Measurements from ENCODE around the gene RIPK4.

RIPK4 gene

DNA sequence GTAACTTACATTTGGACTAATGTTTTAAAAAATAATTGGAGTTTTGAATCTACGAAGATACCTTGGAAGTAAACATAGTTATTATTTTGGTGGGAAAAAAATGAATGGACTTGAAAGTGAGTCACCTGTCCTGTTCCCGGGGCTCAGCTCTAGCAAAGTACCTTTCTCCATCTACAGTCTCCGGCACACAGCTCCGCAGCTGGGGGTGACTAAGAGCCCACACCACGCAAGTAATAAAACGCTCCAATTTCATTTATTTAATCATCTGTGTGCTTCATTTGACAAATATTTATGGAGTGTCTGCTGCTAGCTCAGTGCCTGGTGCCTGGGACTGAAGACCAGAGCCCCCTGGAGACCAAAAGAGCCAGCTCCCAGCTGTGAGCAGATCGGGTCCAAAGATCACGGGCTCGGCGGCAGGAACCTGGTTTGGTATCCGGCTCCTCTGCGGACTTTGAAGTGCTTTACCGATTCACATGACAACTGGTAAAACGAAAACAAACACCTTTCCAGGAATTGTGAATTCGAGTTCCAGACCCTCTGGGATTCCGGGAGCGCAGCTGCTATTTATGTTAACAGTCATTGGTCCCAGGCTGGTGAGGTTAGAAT, 1.7 kb upstream of the RIPK4 start:
- Mint-ChIP-seq H3K36me3 (ENCODE audit: low read depth) (peaks cover 3% of the 10 kb centered on the region), H3K4me3 (peak overlapping the region; percentile 79), H3K27me3 (peaks cover 74% of the 10 kb centered on the region), H3K9me3 (no peaks in the 10 kb centered on the region), H3K4me1 (peaks cover 21% of the 10 kb centered on the region), H3K27ac (no peak overlapping the region)
- ATAC-seq (peak; percentile 37), DNase-seq (peak; percentile 26)

DNA sequence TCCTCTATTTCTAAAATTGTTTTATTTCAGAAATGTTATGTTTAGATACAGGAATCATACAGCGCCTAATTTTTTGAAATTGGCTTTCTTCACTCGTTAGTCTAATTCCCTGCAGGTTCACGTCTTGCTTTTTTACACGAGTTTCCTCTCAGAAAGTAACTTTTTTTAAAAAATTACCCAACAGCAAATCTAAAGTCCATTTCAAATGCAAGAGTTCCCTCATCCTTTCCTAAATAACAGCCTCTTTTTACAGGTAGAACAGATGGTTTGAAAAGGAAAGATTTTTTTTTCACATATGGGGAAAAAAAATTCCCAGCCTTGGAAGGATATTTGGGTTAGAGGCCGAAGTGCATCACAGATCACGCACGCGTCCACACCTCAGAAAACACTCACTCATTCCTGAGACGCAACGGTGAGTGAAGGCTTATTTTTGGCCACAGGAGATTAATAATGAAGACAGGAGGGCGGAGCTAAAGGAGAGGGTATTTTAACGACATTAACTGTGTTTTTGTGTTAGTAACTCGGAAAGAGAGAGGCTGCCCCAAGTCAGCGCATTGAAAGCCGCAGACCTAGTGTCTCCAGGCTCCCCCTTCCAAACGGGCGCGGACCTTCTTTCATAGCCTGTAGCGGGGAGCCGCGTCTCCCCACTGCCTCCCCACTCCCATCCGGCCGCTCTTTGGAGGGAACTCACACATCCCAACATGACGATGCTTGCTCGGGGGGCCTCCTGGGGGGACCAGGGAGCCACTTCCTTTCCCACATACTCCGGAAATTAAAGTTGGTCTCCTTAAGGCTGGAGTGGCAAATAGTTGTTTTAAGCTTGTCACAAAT, 969 bp upstream of the RIPK4 start:
- peaks cover 75% of the 10 kb centered on the region for H3K27me3 Mint-ChIP-seq
- no peaks in the 10 kb centered on the region for H3K9me3 Mint-ChIP-seq
- ATAC-seq: peak; percentile 10
- peak overlapping the region; percentile 79 for H3K4me3 Mint-ChIP-seq
- H3K27ac Mint-ChIP-seq: no peak overlapping the region
- H3K4me1 Mint-ChIP-seq: peaks cover 21% of the 10 kb centered on the region
- DNase-seq: no peak
- peaks cover 3% of the 10 kb centered on the region for H3K36me3 Mint-ChIP-seq (ENCODE audit: low read depth)

DNA sequence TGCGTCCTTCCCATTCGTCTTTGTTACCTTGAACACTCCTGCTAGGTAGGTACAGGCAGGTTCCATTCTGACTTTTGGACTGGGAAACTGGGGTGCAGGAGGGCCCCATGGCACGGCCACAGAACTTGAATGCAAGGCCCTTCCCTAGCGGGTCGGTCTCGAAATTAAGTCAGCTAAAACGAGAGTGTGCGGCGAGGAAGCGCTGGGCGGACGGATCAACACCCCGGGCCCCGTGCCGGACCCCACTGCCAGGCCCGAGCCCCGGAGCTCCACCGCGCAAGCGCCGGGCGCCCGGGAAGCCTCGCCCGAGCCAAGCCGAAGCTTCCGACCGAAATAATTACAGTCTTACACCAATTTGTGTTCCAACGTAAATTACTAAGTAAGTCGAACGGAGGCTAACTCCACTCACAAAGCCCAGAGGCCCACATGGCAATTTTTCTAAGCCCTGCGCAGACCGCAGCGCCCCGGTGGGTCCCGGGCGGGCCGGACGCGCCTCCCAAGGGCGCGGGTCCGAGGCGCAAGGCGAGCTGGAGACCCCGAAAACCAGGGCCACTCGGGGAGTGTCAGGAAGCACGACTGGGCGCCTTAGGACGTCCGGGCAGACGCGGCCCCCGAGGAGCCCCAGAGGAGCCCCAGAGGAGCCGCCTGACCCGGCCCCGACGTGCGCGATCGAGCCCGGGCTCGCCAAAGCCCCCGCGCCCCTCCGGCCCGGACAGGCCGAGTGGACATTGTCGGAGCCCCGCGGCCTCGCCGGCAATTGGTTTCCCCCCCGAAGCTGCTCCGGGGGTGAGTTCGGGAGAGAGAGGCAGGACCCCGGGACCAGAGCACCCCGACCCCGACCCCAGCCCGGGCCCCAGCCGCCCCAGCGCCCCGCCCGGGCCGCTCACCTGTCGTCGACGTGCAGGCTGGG, 624 bp downstream of the RIPK4 start:
- DNase-seq: no peak
- peaks cover 3% of the 10 kb centered on the region for H3K36me3 Mint-ChIP-seq (ENCODE audit: low read depth)
- ATAC-seq: no peak

DNA sequence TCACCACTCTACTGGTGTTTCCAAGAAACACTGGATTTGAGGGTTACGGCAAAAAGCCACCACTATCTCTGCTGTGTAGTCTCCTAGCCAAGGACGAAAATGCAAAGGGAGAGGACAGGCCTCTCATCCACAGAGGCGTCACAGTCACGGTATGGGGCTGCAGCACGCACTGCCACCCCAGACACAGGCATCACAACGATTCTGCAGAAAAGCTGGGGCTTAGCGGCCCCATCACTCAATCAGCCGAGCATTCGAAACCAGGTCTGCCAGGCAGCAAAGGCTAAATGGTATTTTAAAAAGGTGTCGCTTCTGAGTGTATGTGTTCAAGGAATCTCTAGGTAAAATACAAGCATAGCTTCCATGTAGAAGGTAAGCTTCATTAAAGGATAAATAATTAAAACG, 1.4 kb downstream of the RIPK4 start:
- Mint-ChIP-seq H3K27ac (no peak overlapping the region), H3K4me3 (peak overlapping the region; percentile 36), H3K9me3 (no peaks in the 10 kb centered on the region), H3K27me3 (peaks cover 79% of the 10 kb centered on the region), H3K4me1 (peaks cover 27% of the 10 kb centered on the region), H3K36me3 (ENCODE audit: low read depth) (peaks cover 3% of the 10 kb centered on the region)
- ATAC-seq (no peak), DNase-seq (no peak)

More for the DNA sequence above, 624 bp downstream of the RIPK4 start:
- Mint-ChIP-seq H3K4me1 (peaks cover 27% of the 10 kb centered on the region), H3K9me3 (no peaks in the 10 kb centered on the region), H3K4me3 (peak overlapping the region; percentile 36), H3K27me3 (peaks cover 77% of the 10 kb centered on the region), H3K27ac (no peak overlapping the region)

DNA sequence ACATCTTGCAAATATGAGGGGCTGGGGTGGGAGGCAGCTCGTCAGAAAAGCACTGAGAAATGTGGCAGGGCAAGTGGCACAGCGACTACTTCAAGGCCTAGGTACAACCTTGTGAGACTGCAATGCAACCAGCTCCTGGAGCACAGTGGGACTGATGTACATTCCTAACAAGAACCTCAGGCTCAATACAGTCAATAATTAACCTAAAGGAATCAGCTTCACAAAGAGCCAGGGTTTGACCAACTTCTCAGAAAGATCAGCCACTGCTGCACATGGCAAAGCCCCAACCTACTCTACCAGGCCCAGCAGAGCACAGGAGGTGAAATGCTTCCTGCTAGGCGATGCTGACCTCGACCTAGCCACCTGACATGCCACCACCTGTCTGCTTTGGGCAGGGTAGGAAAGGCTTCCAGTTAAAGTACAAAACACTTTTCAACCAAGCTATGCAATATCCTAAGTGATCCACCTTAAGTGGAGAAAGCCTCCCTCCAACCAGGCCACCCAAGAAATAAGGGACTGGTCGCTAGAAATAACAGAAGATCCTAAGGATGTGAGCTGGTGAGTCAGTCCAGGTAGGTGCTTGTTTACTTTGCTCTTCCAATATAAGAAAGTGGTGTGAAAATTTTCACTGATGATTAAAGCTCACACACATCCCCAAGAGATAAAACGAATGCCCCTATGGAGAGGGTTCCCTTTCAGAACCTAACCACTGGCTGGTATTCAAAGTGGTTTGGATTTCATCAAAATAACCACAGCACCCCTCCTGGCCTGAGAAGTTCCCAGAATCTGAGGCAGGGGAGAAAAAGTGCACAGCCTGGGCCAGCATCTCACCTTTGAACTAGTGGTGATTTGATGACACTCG, 2.1 kb downstream of the RIPK4 start:
- peaks cover 79% of the 10 kb centered on the region for H3K27me3 Mint-ChIP-seq
- no peak overlapping the region for H3K27ac Mint-ChIP-seq
- DNase-seq: no peak
- peaks cover 3% of the 10 kb centered on the region for H3K36me3 Mint-ChIP-seq (ENCODE audit: low read depth)
- no peak for ATAC-seq
- no peak overlapping the region for H3K4me3 Mint-ChIP-seq
- H3K9me3 Mint-ChIP-seq: no peaks in the 10 kb centered on the region
- peaks cover 27% of the 10 kb centered on the region for H3K4me1 Mint-ChIP-seq

DNA sequence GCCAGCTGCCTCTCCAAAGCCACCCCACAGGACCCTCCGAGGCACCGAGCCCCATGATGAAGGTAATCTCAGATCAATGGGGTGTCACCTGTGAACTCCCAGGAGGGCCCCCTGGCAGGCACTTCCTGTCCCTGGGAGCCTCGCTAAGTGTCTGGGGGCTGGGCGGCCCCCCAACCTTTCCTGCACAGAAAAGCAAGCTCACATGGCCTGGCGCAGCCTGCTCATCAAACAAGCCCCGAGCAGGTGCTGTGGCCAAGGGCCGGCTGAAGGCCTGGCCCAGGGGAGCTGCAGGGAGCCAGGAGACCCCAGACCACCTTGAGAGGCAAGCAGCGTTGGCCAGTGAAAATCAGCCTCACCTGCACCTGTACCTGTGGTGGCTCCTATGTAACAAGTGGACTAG, 2.9 kb downstream of the RIPK4 start:
- Mint-ChIP-seq H3K4me3 (no peak overlapping the region), H3K4me1 (peaks cover 25% of the 10 kb centered on the region), H3K36me3 (ENCODE audit: low read depth) (peaks cover 3% of the 10 kb centered on the region)

DNA sequence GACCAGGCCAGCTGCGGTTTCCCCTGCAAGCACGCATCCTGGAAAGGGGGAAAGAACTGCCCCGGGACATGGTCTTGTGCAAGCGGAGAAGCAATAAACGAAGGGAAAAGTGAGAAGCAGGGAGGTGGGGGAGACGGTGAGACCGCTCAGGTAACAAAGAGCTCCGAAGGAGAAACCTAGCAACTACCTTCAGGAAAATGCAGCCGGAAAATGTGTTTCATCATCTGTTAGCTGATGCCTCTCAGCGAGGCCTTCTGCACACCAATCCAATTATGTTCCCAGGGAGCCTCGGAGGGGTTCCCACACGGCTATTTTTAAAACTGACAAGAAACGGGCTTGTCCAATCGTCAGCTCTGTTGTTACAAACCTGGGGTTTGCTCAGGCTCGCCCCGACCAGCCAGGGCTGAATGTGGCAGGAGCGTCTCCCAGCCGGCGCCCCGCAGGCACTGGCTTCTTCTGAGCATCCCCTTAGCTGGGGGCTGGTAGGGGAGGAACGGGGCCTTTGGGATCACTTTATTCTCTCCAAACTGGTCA, 3.4 kb downstream of the RIPK4 start:
- Mint-ChIP-seq H3K27ac (no peak overlapping the region), H3K4me1 (peaks cover 20% of the 10 kb centered on the region), H3K27me3 (peaks cover 70% of the 10 kb centered on the region), H3K4me3 (no peak overlapping the region), H3K9me3 (no peaks in the 10 kb centered on the region), H3K36me3 (ENCODE audit: low read depth) (peaks cover 3% of the 10 kb centered on the region)
- ATAC-seq: no peak
- no peak for DNase-seq

More for the DNA sequence above, 2.9 kb downstream of the RIPK4 start:
- Mint-ChIP-seq H3K27ac (no peak overlapping the region), H3K27me3 (peaks cover 75% of the 10 kb centered on the region), H3K9me3 (no peaks in the 10 kb centered on the region)
- ATAC-seq (no peak), DNase-seq (no peak)

DNA sequence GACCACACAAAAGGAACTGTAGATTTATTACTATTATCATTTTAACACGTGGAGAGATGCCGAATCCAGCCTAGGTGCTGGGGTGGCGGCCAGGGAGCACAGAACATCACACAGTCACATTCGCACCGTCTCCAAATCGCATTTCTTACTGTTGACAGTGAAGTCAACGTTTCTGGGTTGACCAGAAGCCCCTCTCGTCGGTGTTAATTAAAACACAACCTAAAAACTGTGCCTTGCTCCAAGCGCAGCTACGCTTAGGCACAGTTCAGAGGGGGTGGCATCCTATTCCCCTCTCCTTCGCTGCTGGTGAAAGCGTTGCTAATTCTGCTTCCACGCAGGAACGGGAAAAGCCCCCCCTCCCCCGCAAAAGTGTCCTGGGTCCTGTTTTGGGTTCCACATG, 4.1 kb downstream of the RIPK4 start:
- Mint-ChIP-seq H3K27ac (no peak overlapping the region), H3K36me3 (ENCODE audit: low read depth) (peaks cover 3% of the 10 kb centered on the region), H3K4me1 (peaks cover 13% of the 10 kb centered on the region), H3K9me3 (no peaks in the 10 kb centered on the region), H3K27me3 (peaks cover 63% of the 10 kb centered on the region), H3K4me3 (no peak overlapping the region)
- ATAC-seq (no peak), DNase-seq (no peak)

DNA sequence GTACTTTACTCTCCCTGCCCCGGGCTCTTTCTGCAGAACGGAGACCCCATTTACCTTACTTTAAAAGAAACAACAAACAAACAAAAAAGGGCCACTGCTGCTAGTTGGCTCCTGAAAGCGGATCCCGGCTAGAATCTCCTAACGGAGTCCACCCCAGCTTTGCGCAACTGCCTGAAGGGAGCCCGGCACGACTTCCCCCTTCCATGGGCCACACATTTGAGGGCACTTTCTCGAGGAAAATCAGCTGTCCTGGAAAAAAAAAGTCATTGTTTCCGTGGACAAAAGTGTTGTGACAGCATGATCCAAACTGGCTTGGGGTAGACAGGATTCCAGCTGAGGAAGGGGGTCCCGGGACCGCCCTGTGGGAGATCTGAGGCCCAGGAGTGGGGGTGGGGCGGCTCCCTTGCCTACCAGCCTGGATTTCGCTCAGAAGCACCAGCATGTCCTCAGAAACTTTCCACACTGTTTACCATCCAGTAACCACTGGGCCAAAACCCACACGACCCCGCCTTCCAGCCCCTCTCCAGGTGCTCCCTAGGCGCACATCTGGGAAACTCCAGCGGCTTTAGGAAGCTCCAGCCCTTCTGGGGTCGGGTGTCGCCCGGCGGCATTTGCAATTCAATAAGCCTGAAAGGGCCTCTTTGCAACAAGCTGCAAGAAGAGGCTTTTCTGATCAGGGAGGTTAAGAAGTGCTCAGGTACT, 4.8 kb downstream of the RIPK4 start:
- peaks cover 56% of the 10 kb centered on the region for H3K27me3 Mint-ChIP-seq
- H3K4me1 Mint-ChIP-seq: peaks cover 6% of the 10 kb centered on the region
- no peak for DNase-seq
- no peaks in the 10 kb centered on the region for H3K36me3 Mint-ChIP-seq (ENCODE audit: low read depth)
- no peaks in the 10 kb centered on the region for H3K9me3 Mint-ChIP-seq
- ATAC-seq: no peak
- no peak overlapping the region for H3K27ac Mint-ChIP-seq
- H3K4me3 Mint-ChIP-seq: no peak overlapping the region

DNA sequence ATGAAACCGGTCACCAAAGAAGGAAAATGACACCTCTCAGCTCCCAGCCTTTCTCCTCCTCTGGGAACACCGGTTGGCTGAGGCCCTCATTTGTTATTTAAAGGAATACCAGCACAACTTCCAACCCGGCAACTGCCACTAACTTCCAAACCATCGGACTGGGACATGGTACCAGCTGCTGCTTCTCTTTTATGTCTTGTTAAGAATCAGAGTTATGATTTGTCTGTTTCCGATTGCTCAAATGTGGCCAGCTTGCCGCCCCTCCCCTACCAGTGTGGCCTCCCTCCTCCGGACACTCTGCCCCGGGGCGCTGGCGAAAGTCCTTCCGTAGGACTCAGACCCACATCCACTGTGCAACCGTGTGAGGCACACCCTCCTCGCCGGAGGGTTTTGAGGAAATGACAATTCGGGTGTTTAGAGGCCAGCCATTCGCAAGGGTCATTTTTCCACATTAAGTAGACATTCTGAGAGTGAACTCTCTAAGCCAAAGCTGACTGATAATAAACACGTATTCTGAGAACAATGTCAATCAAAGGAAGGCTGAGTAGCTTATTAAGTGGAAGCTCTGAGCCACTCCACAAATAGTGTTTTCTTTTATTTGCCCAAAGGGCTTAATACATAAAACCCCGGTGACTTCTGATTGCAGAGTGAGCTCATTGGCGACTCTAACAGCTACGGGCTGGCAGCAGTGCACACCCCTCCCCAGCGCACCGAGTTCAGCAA, 5.5 kb downstream of the RIPK4 start:
- no peak overlapping the region for H3K27ac Mint-ChIP-seq
- DNase-seq: no peak
- no peaks in the 10 kb centered on the region for H3K9me3 Mint-ChIP-seq

DNA sequence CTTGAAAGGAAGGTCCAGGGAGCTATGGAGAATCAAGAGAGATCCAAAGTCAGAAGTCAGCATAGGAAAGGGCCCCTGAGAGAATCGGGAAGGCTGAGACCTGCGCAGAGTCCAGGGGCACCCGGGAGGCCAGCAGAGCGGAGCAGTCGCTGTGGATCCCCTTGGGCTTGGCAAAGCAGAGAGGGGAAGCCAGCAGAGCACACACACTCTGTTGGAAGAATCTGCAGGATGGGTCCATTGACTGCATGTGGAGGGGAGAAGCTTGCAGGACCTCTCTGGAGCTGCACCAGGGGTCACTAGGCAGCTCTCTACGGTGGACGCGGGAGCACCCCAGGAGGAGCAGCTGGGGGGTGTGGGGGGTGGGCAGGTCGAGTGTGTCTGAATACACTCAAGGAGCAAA, 6.4 kb downstream of the RIPK4 start:
- H3K4me3 Mint-ChIP-seq: no peak overlapping the region
- H3K9me3 Mint-ChIP-seq: no peaks in the 10 kb centered on the region
- H3K4me1 Mint-ChIP-seq: peaks cover 5% of the 10 kb centered on the region
- H3K27me3 Mint-ChIP-seq: peaks cover 50% of the 10 kb centered on the region
- ATAC-seq (no peak), DNase-seq (no peak)
- H3K27ac Mint-ChIP-seq: no peak overlapping the region
- no peaks in the 10 kb centered on the region for H3K36me3 Mint-ChIP-seq (ENCODE audit: low read depth)

More for the DNA sequence above, 5.5 kb downstream of the RIPK4 start:
- no peak for ATAC-seq
- peaks cover 55% of the 10 kb centered on the region for H3K27me3 Mint-ChIP-seq
- peaks cover 5% of the 10 kb centered on the region for H3K4me1 Mint-ChIP-seq
- H3K36me3 Mint-ChIP-seq (ENCODE audit: low read depth): no peaks in the 10 kb centered on the region
- no peak overlapping the region for H3K4me3 Mint-ChIP-seq

DNA sequence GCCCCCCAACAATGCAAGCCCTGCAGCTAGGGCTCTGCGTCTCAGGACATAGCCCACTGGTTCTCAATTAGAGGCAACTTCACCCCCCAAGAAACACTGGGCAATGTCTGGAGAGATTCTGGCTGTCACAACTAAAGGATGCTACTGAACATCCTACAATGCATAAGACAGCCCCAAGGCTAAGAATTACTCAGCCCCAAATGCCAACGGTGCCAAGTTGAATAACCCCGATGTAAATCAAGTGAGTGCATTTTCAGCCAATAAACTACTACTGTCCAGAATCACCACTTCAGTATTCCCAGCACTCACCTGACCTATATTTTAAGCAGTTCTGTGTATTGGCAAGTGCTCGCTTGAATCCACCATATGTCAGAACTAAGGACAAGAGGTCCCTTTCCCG, 6.9 kb downstream of the RIPK4 start:
- ATAC-seq (no peak), DNase-seq (no peak)
- Mint-ChIP-seq H3K4me3 (no peak overlapping the region), H3K4me1 (peaks cover 5% of the 10 kb centered on the region), H3K27ac (no peak overlapping the region), H3K27me3 (peaks cover 45% of the 10 kb centered on the region), H3K9me3 (no peaks in the 10 kb centered on the region), H3K36me3 (ENCODE audit: low read depth) (no peaks in the 10 kb centered on the region)
